Mesodermal cell (in vitro differentiated cells): ENCODE results near the gene SLC4A8.

ENCODE experiments used
- H3K27ac ChIP-seq: 2 replicates; pipeline ENCODE4 v1.7.0; 2013; ENCODE audit warnings: mild to moderate bottlenecking, low read depth, low read length, moderate library complexity; ENCODE audit not compliant: severe bottlenecking
- H3K36me3 ChIP-seq: 2 replicates; pipeline ENCODE4 v1.7.1; 2013; ENCODE audit warnings: mild to moderate bottlenecking, low read length, moderate library complexity; ENCODE audit not compliant: control insufficient read depth, insufficient read depth
- H3K4me1 ChIP-seq: one replicate; pipeline ENCODE4 v1.7.1; 2013; ENCODE audit warnings: mild to moderate bottlenecking, low read length; ENCODE audit not compliant: insufficient read depth, control insufficient read depth, poor library complexity, severe bottlenecking
- H3K4me3 ChIP-seq: 2 replicates; pipeline ENCODE4 v1.7.0; 2013; ENCODE audit warnings: low read length, control low read depth, mild to moderate bottlenecking; ENCODE audit not compliant: insufficient read depth, poor library complexity, severe bottlenecking; ENCODE audit errors: extremely low read depth
- H3K9me3 ChIP-seq: 2 replicates; pipeline ENCODE4 v1.7.1; 2013; ENCODE audit warnings: mild to moderate bottlenecking, low read length, moderate library complexity; ENCODE audit not compliant: control insufficient read depth
- WGBS, 2 experiments: methylation state at CpG; one replicate each; pipeline ENCODE4 v1.1.5; 2013; ENCODE audit warnings: missing lambda C conversion rate in 2 of 2; ENCODE audit not compliant: insufficient coverage in 2 of 2; 5-methylcytosine and 5-hydroxymethylcytosine counted together

The SLC4A8 gene

GRCh38 chr12:51525518-51525917, 100.9 kb downstream of the SLC4A8 start:
- H3K4me1 ChIP-seq = peaks cover 13% of the 10 kb centered on the region
- H3K9me3 ChIP-seq = no peaks in the 10 kb centered on the region
- H3K27ac ChIP-seq = no peak overlapping the region
- H3K4me3 ChIP-seq = no peak overlapping the region
- H3K36me3 ChIP-seq = no peaks in the 10 kb centered on the region
- 95 to 97% methylated on average over 11 of the region's 11 CpGs for WGBS, 2 experiments

GRCh38 chr12:51527966-51528365, 103.3 kb downstream of the SLC4A8 start:
- no peak overlapping the region for H3K4me3 ChIP-seq
- 100% methylated on average over 1 of the region's 3 CpGs; no CpG with 5 or more reads in 1 of the 2 experiments for WGBS, 2 experiments
- H3K27ac ChIP-seq = no peak overlapping the region
- H3K9me3 ChIP-seq = no peaks in the 10 kb centered on the region
- no peaks in the 10 kb centered on the region for H3K36me3 ChIP-seq
- H3K4me1 ChIP-seq = peaks cover 13% of the 10 kb centered on the region

GRCh38 chr12:51528852-51529650, 104.4 kb downstream of the SLC4A8 start:
- Histone ChIP-seq H3K27ac (no peak overlapping the region), H3K4me1 (peaks cover 12% of the 10 kb centered on the region), H3K9me3 (no peaks in the 10 kb centered on the region), H3K36me3 (no peaks in the 10 kb centered on the region), H3K4me3 (no peak overlapping the region)
- 94 to 98% methylated on average over 4 to 5 of the region's 6 CpGs for WGBS, 2 experiments

GRCh38 chr12:51529651-51529970, 105.0 kb downstream of the SLC4A8 start:
- Histone ChIP-seq H3K27ac (no peak overlapping the region), H3K9me3 (no peaks in the 10 kb centered on the region), H3K4me3 (no peak overlapping the region), H3K36me3 (no peaks in the 10 kb centered on the region), H3K4me1 (peaks cover 6% of the 10 kb centered on the region)
- 100% methylated on average over 3 of the region's 3 CpGs for WGBS, 2 experiments

- WGBS, 2 experiments = 77 to 94% methylated on average over 2 to 3 of the region's 4 CpGs
- Histone ChIP-seq H3K4me3 (no peak overlapping the region), H3K27ac (no peak overlapping the region), H3K36me3 (no peaks in the 10 kb centered on the region), H3K9me3 (no peaks in the 10 kb centered on the region), H3K4me1 (peaks cover 4% of the 10 kb centered on the region)
Observed at GRCh38 chr12:51530208-51530607, 105.6 kb downstream of the SLC4A8 start.

GRCh38 chr12:51531284-51531977, 106.8 kb downstream of the SLC4A8 start:
- WGBS, 2 experiments = 77 to 90% methylated on average over 5 to 8 of the region's 11 CpGs
- no peak overlapping the region for H3K27ac ChIP-seq
- no peaks in the 10 kb centered on the region for H3K9me3 ChIP-seq

GRCh38 chr12:51531978-51532497, 107.4 kb downstream of the SLC4A8 start:
- Histone ChIP-seq H3K27ac (no peak overlapping the region), H3K36me3 (no peaks in the 10 kb centered on the region), H3K4me1 (peaks cover 4% of the 10 kb centered on the region), H3K9me3 (no peaks in the 10 kb centered on the region), H3K4me3 (no peak overlapping the region)
- WGBS, 2 experiments = 9 to 10% methylated on average over 7 of the region's 11 CpGs

More at GRCh38 chr12:51531284-51531977, 106.8 kb downstream of the SLC4A8 start:
- H3K4me1 ChIP-seq = peaks cover 4% of the 10 kb centered on the region
- no peaks in the 10 kb centered on the region for H3K36me3 ChIP-seq
- H3K4me3 ChIP-seq = no peak overlapping the region

GRCh38 chr12:51533799-51534198, 109.2 kb downstream of the SLC4A8 start:
- H3K4me3 ChIP-seq = no peak overlapping the region
- no peaks in the 10 kb centered on the region for H3K36me3 ChIP-seq
- 33% methylated on average over 1 of the region's 1 CpG; no CpG with 5 or more reads in 1 of the 2 experiments for WGBS, 2 experiments
- peaks cover under 1% of the 10 kb centered on the region for H3K4me1 ChIP-seq
- no peaks in the 10 kb centered on the region for H3K9me3 ChIP-seq
- no peak overlapping the region for H3K27ac ChIP-seq

- H3K36me3 ChIP-seq = no peaks in the 10 kb centered on the region
- no peak overlapping the region for H3K4me3 ChIP-seq
- no peaks in the 10 kb centered on the region for H3K4me1 ChIP-seq
- no peak overlapping the region for H3K27ac ChIP-seq
- H3K9me3 ChIP-seq = no peaks in the 10 kb centered on the region
- 78 to 81% methylated on average over 12 to 13 of the region's 17 CpGs for WGBS, 2 experiments
Observed at GRCh38 chr12:51534216-51535074, 109.8 kb downstream of the SLC4A8 start.

- H3K4me1 ChIP-seq = no peaks in the 10 kb centered on the region
- no peak overlapping the region for H3K27ac ChIP-seq
- H3K4me3 ChIP-seq = no peak overlapping the region
- H3K9me3 ChIP-seq = no peaks in the 10 kb centered on the region
- no peaks in the 10 kb centered on the region for H3K36me3 ChIP-seq
- WGBS, 2 experiments = no CpG with 5 or more reads among the region's 3 CpGs
Observed at GRCh38 chr12:51536159-51536558, 111.5 kb downstream of the SLC4A8 start.
